ENCODE data around the gene NOC4L. TPM values are rescaled to one million over a fixed set of nuclear protein-coding genes. Genes with fewer than 3 reads are reported as not detected.

The NOC4L gene
- polyA plus RNA-seq, 1 donor (not counting 4 experiments of a cell fraction or from before 2014, with no cell fraction given), result 3.7 TPM

GRCh38 chr12:132099739-132100138 lies 44.5 kb upstream of the NOC4L start:
- no peak overlapping the region for H3K4me3 ChIP-seq (ENCODE audit: control insufficient read depth in 2 of 3, extremely low read depth in 1 of 3, insufficient read depth in 2 of 3, low read depth in 1 of 3, low read length in 3 of 3)
- no peak overlapping the region for H3K9ac ChIP-seq (ENCODE audit: control insufficient read depth, extremely low read depth, insufficient read depth, low read length)
- dilution Hi-C loops (cut with MboI; ENCODE audit: extremely low pct_ligation_motif_present, low sequenced_read_pairs), result no loop called here
- H3K36me3 ChIP-seq (ENCODE audit: control insufficient read depth in 2 of 2, extremely low read depth in 1 of 2, insufficient read depth in 2 of 2, low read length in 2 of 2), result peaks cover 0 to 2% of the 10 kb centered on the region in 2 experiments
- H3K79me2 ChIP-seq (ENCODE audit: control insufficient read depth, insufficient read depth, low read length), result peaks cover 3% of the 10 kb centered on the region
- H3K4me1 ChIP-seq (ENCODE audit: control insufficient read depth, extremely low read depth, insufficient read depth, low read length), result no peaks in the 10 kb centered on the region
- H3K4me2 ChIP-seq (ENCODE audit: control insufficient read depth, extremely low read depth, insufficient read depth, low read depth, low read length), result no peak overlapping the region
- TF ChIP-seq CTCF (optimal IDR thresholded peaks at IDR 0.05 in 1 of 3, IDR thresholded peaks at IDR 0.05 in 1 of 3, conservative IDR thresholded peaks at IDR 0.05 in 1 of 3; ENCODE audit: extremely low read depth in 1 of 3, insufficient read depth in 2 of 3, low read length in 3 of 3) (no peak), EZH2 (IDR thresholded peaks at IDR 0.05; ENCODE audit: low read length) (no peak)
- no peaks in the 10 kb centered on the region for H4K20me1 ChIP-seq (ENCODE audit: control insufficient read depth, extremely low read depth, insufficient read depth, low read length)
- H3K9me3 ChIP-seq (ENCODE audit: control insufficient read depth, low read depth, low read length), result no peaks in the 10 kb centered on the region
- FAIRE-seq, result no peak
- no peak for DNase-seq (ENCODE audit: low read depth, low spot score)
- H3K27me3 ChIP-seq (ENCODE audit: control insufficient read depth, extremely low read depth, insufficient read depth, low read length), result no peaks in the 10 kb centered on the region
- H3K27ac ChIP-seq (ENCODE audit: control insufficient read depth, insufficient read depth, low read length), result no peak overlapping the region
- no peak overlapping the region for H2AFZ ChIP-seq (ENCODE audit: control insufficient read depth, low read length)
- no peaks in the 10 kb centered on the region for H3K9me1 ChIP-seq (ENCODE audit: control insufficient read depth, extremely low read depth, insufficient read depth, low read length)

DNA sequence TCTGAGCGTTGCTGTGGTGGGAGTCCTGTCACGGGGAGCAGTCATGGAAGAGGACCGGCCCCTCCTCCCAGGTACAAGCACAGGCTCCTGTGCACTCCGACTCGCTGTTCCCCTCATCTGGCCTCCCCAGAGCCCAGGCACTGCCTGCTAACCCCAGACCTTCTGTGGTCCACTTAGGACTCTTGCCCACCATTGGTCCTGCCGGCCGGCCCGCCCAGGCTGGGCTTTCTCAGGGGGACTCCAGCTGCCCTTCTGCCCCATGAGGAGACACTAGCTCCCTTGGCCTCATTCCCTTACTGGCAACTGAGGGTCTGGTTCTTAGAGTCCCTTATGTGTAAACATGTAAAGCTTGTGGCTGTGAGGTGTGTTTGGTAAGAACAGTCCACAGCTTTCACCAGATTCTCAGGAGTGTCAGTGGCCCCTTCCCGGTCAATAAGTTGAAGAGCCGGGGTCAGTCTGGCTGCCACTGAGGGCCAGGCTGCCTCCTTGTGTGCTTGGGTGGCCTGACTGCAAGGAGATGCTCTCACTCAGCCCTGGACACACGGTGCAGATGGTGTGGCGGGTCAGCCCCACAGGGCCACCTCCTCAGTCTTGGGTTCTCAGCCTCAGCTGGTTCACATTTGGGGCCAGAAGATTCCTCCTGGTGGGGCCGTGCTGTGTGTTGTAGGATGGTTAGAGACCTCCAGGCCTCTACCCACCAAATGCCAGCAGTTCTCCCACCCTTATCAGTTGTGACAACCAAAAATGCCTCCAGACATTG lies 43.8 kb upstream of the NOC4L start:
- Histone ChIP-seq H3K9me3 (ENCODE audit: control insufficient read depth, low read depth, low read length) (no peaks in the 10 kb centered on the region), H3K4me2 (ENCODE audit: control insufficient read depth, extremely low read depth, insufficient read depth, low read depth, low read length) (no peak overlapping the region), H3K4me1 (ENCODE audit: control insufficient read depth, extremely low read depth, insufficient read depth, low read length) (no peaks in the 10 kb centered on the region), H3K4me3 (ENCODE audit: control insufficient read depth in 2 of 3, extremely low read depth in 1 of 3, insufficient read depth in 2 of 3, low read depth in 1 of 3, low read length in 3 of 3) (no peak overlapping the region), H3K79me2 (ENCODE audit: control insufficient read depth, insufficient read depth, low read length) (peaks cover 3% of the 10 kb centered on the region), H4K20me1 (ENCODE audit: control insufficient read depth, extremely low read depth, insufficient read depth, low read length) (no peaks in the 10 kb centered on the region), H3K9ac (ENCODE audit: control insufficient read depth, extremely low read depth, insufficient read depth, low read length) (no peak overlapping the region), H3K27me3 (ENCODE audit: control insufficient read depth, extremely low read depth, insufficient read depth, low read length) (no peaks in the 10 kb centered on the region), H2AFZ (ENCODE audit: control insufficient read depth, low read length) (no peak overlapping the region), H3K27ac (ENCODE audit: control insufficient read depth, insufficient read depth, low read length) (no peak overlapping the region), H3K9me1 (ENCODE audit: control insufficient read depth, extremely low read depth, insufficient read depth, low read length) (no peaks in the 10 kb centered on the region), H3K36me3 (ENCODE audit: control insufficient read depth in 2 of 2, extremely low read depth in 1 of 2, insufficient read depth in 2 of 2, low read length in 2 of 2) (peaks cover 0 to 5% of the 10 kb centered on the region in 2 experiments)
- TF ChIP-seq EZH2 (IDR thresholded peaks at IDR 0.05; ENCODE audit: low read length) (no peak), CTCF (optimal IDR thresholded peaks at IDR 0.05 in 1 of 3, IDR thresholded peaks at IDR 0.05 in 1 of 3, conservative IDR thresholded peaks at IDR 0.05 in 1 of 3; ENCODE audit: extremely low read depth in 1 of 3, insufficient read depth in 2 of 3, low read length in 3 of 3) (no peak)
- dilution Hi-C loops (cut with MboI; ENCODE audit: extremely low pct_ligation_motif_present, low sequenced_read_pairs), result no loop called here
- FAIRE-seq (no peak), DNase-seq (ENCODE audit: low read depth, low spot score) (no peak)

Data from keratinocyte (primary cell).